Panc1 (cell line): ENCODE measurements around the gene EXPH5. TPM values are rescaled to one million over a fixed set of nuclear protein-coding genes. Genes with fewer than 3 reads are reported as not detected.

ENCODE experiments used
- ATAC-seq: fragments of 200-7000 bp; cut with Tn5 transposase; 2 replicates; pipeline ENCODE4 v1.9.1; 2020; ENCODE audit warnings: mild to moderate bottlenecking, moderate library complexity
- BruUV-seq: library from RNA; stranded (reverse); fragments of 400-500 nt; replicated peaks from 2 replicates; lab custom pipeline; 2021; lab: Mats Ljungman, UMichigan
- CTCF ChIA-PET: fragments of 300-600 bp; sonication (Branson Sonifier 250); formaldehyde crosslinking; loops from one replicate; lab custom pipeline; 2022; ENCODE audit warnings: antibody characterized with exemption; lab: Charles Lee
- POLR2A ChIA-PET: fragments of 300-600 bp; sonication (Branson Sonifier 250); formaldehyde crosslinking; loops from one replicate; lab custom pipeline; 2022; ENCODE audit warnings: antibody characterized with exemption; lab: Charles Lee
- DNase-seq: peaks from one replicate; pipeline ENCODE4 v3.0.0-alpha.2; 2010; ENCODE audit warnings: low read depth, low spot score
- H3K27ac ChIP-seq: 2 replicates; pipeline ENCODE4 v1.5.1; 2011; ENCODE audit warnings: mild to moderate bottlenecking, low read length, inconsistent platforms
- H3K27me3 ChIP-seq: fragments of 200-500 bp; sonication (Bioruptor generic); 2 replicates; pipeline ENCODE4 v1.6.0; 2014; ENCODE audit warnings: low read length, inconsistent platforms; ENCODE audit not compliant: control insufficient read depth, insufficient read depth
- H3K36me3 ChIP-seq: fragments of 200-500 bp; sonication (Bioruptor generic); 2 replicates; pipeline ENCODE4 v1.5.1; 2014; ENCODE audit warnings: inconsistent platforms, mild to moderate bottlenecking, low read length, moderate library complexity; ENCODE audit not compliant: control insufficient read depth, insufficient read depth
- H3K4me1 ChIP-seq: 2 replicates; pipeline ENCODE4 v1.5.1; 2011; ENCODE audit warnings: inconsistent platforms, mild to moderate bottlenecking, low read length, moderate library complexity; ENCODE audit not compliant: control insufficient read depth, insufficient read depth
- H3K4me3 ChIP-seq, 2 experiments: 2 replicates each; pipeline ENCODE4 v1.5.1; 2011 to 2012; ENCODE audit warnings: low read depth in 2 of 2, low read length in 2 of 2, mild to moderate bottlenecking in 2 of 2, inconsistent platforms in 1 of 2, moderate library complexity in 1 of 2
- H3K9me3 ChIP-seq: fragments of 200-500 bp; sonication (Bioruptor generic); 2 replicates; pipeline ENCODE4 v1.5.1; 2014; ENCODE audit warnings: low read depth, mild to moderate bottlenecking, inconsistent platforms, low read length, moderate library complexity; ENCODE audit not compliant: control insufficient read depth, insufficient read depth
- CTCF ChIP-seq: fragments of 450-650 bp; IDR thresholded peaks from 2 replicates; pipeline ENCODE4 v1.5.1; 2017; ENCODE audit warnings: mild to moderate bottlenecking
- POLR2AphosphoS5 ChIP-seq: IDR thresholded peaks from 2 replicates; pipeline ENCODE4 v1.6.1; 2012; ENCODE audit warnings: mild to moderate bottlenecking, low read depth, low read length, moderate library complexity
- REST ChIP-seq, 2 experiments: IDR thresholded peaks; 2 replicates each; pipeline ENCODE4 v1.6.1; 2011 to 2012; ENCODE audit warnings: low read depth in 2 of 2, control low read depth in 1 of 2, low read length in 1 of 2, mild to moderate bottlenecking in 1 of 2, moderate library complexity in 1 of 2; ENCODE audit not compliant: insufficient read depth in 1 of 2
- SIN3A ChIP-seq: IDR thresholded peaks from 2 replicates; pipeline ENCODE4 v1.6.1; 2012; ENCODE audit warnings: low read depth, mild to moderate bottlenecking, low read length, moderate library complexity, borderline replicate concordance; ENCODE audit not compliant: insufficient read depth
- TCF7L2 ChIP-seq: IDR thresholded peaks from 2 replicates; pipeline ENCODE4 v1.6.1; 2011; ENCODE audit warnings: mild to moderate bottlenecking, low read depth, low read length, inconsistent platforms
- in situ Hi-C: cut with HindIII; loops from 2 replicates; pipeline ENCODE4 v1.10.0; 2016; ENCODE audit warnings: low sequenced_read_pairs, low pct_unique_long_range_greater_than_20kb
- intact Hi-C: fragments of 100-400 bp; cut with micrococcal nuclease; formaldehyde crosslinking; loops from one replicate; pipeline ENCODE4 v1.10.0; 2022; ENCODE audit not compliant: unreplicated experiment
- total RNA-seq: library from RNA; stranded (reverse); gene quantifications from one replicate; pipeline ENCODE4 v1.2.1, GENCODE V29; 2021; ENCODE audit not compliant: unreplicated experiment

EXPH5 gene
- total RNA-seq, 1 experiment from 2014 or later: 0.85 TPM

GRCh38 chr11:108584973-108585372, 8.6 kb downstream of the EXPH5 start:
- H3K4me3 ChIP-seq: no peak overlapping the region
- no peaks in the 10 kb centered on the region for H3K36me3 ChIP-seq
- CTCF ChIA-PET: no interaction called here
- BruUV-seq: no TSS peak
- no peaks in the 10 kb centered on the region for H3K4me1 ChIP-seq
- no peak overlapping the region for H3K27ac ChIP-seq
- ATAC-seq: no peak
- in situ Hi-C loops: no loop called here
- H3K9me3 ChIP-seq: no peaks in the 10 kb centered on the region
- H3K27me3 ChIP-seq: peaks cover 3% of the 10 kb centered on the region; the same call in 1 of the 2 replicates
- no peak for DNase-seq
- POLR2A ChIA-PET: no interaction called here
- intact Hi-C loops: no loop called here
- TF ChIP-seq SIN3A (no peak), REST (IDR thresholded peaks at IDR 0.05; ENCODE audit: insufficient read depth in 1 of 2, low read depth in 2 of 2, low read length in 1 of 2) (no peak), CTCF (no peak), TCF7L2 (no peak), POLR2AphosphoS5 (no peak)

- no peaks in the 10 kb centered on the region for H3K4me1 ChIP-seq
- ATAC-seq (no peak), DNase-seq (no peak)
- H3K27ac ChIP-seq: no peak overlapping the region
- no peaks in the 10 kb centered on the region for H3K36me3 ChIP-seq
- intact Hi-C loops: no loop called here
- H3K4me3 ChIP-seq: no peak overlapping the region
- TF ChIP-seq POLR2AphosphoS5 (no peak), CTCF (no peak), TCF7L2 (no peak)
- H3K9me3 ChIP-seq: no peaks in the 10 kb centered on the region
- in situ Hi-C loops: no loop called here
- H3K27me3 ChIP-seq: 0 out of 2 replicates have a peak, but pooled peaks cover 2% of the 10 kb centered on the region
- BruUV-seq: no TSS peak
- POLR2A ChIA-PET: no interaction called here
- CTCF ChIA-PET: no interaction called here
Measured at GRCh38 chr11:108580645-108581044, 12.9 kb downstream of the EXPH5 start.
